DOHH2 (cell line): Measurements from ENCODE around the gene MTRR.

Experiments
- H3F3A ChIP-seq: fragments of 200-600 bp; sonication (generic), shearing (Covaris generic); 2 replicates; pipeline ENCODE4 v1.6.0; 2016; ENCODE audit warnings: antibody characterized with exemption, mild to moderate bottlenecking; ENCODE audit not compliant: control insufficient read depth, insufficient read depth
- H3K27ac ChIP-seq: fragments of 200-600 bp; sonication (generic); 2 replicates; pipeline ENCODE4 v1.5.1; 2014; ENCODE audit warnings: low read depth, mild to moderate bottlenecking, low read length, moderate library complexity
- H3K27me3 ChIP-seq: fragments of 200-600 bp; sonication (generic); 2 replicates; pipeline ENCODE4 v1.6.1; 2014; ENCODE audit warnings: mild to moderate bottlenecking, low read length, mixed read lengths; ENCODE audit not compliant: control insufficient read depth
- H3K36me3 ChIP-seq: fragments of 200-600 bp; sonication (generic); 2 replicates; pipeline ENCODE4 v1.6.1; 2014; ENCODE audit warnings: mild to moderate bottlenecking, low read length, moderate library complexity, mixed read lengths; ENCODE audit not compliant: control insufficient read depth
- H3K4me1 ChIP-seq: fragments of 200-600 bp; sonication (generic); 2 replicates; pipeline ENCODE4 v1.6.1; 2014; ENCODE audit warnings: mild to moderate bottlenecking, low read length, mixed read lengths; ENCODE audit not compliant: control insufficient read depth
- H3K4me2 ChIP-seq: fragments of 200-600 bp; sonication (generic); 2 replicates; pipeline ENCODE4 v1.6.0; 2014; ENCODE audit warnings: mild to moderate bottlenecking, low read length, moderate library complexity
- H3K4me3 ChIP-seq: fragments of 200-600 bp; sonication (generic); 2 replicates; pipeline ENCODE4 v1.5.1; 2014; ENCODE audit warnings: mild to moderate bottlenecking, low read length, mixed read lengths
- H3K79me2 ChIP-seq: fragments of 200-600 bp; sonication (generic); 2 replicates; pipeline ENCODE4 v1.6.1; 2014; ENCODE audit warnings: mild to moderate bottlenecking, low read length, mixed read lengths; ENCODE audit not compliant: control insufficient read depth
- H3K9me2 ChIP-seq: fragments of 200-600 bp; sonication (generic); replicated peaks from 2 replicates; pipeline ENCODE4 v1.6.1; 2014; ENCODE audit warnings: mild to moderate bottlenecking, low read length, mixed read lengths; ENCODE audit not compliant: control insufficient read depth
- H3K9me3 ChIP-seq: fragments of 200-600 bp; sonication (generic); 2 replicates; pipeline ENCODE4 v1.6.1; 2014; ENCODE audit warnings: antibody characterized with exemption, low read length, mixed read lengths; ENCODE audit not compliant: control insufficient read depth, insufficient read depth
- H4K20me1 ChIP-seq: fragments of 200-600 bp; sonication (generic); 2 replicates; pipeline ENCODE4 v1.6.0; 2014; ENCODE audit warnings: low read depth, mild to moderate bottlenecking, antibody characterized with exemption, low read length, moderate library complexity; ENCODE audit not compliant: control insufficient read depth, insufficient read depth
- EZH2phosphoT487 ChIP-seq: fragments of 200-600 bp; sonication (generic); IDR thresholded peaks from 2 replicates; pipeline ENCODE4 v1.6.1; 2017; ENCODE audit warnings: borderline replicate concordance, mild to moderate bottlenecking, antibody characterized with exemption, low read length, moderate library complexity, mixed read lengths
- TF ChIP-seq, protein P1 (sequence below): fragments of 200-600 bp; sonication (generic); IDR thresholded peaks from one replicate; pipeline ENCODE4 v1.5.1; 2014; ENCODE audit warnings: antibody characterized with exemption, mild to moderate bottlenecking, low read depth, low read length; ENCODE audit not compliant: poor library complexity, severe bottlenecking

Gene MTRR

DNA sequence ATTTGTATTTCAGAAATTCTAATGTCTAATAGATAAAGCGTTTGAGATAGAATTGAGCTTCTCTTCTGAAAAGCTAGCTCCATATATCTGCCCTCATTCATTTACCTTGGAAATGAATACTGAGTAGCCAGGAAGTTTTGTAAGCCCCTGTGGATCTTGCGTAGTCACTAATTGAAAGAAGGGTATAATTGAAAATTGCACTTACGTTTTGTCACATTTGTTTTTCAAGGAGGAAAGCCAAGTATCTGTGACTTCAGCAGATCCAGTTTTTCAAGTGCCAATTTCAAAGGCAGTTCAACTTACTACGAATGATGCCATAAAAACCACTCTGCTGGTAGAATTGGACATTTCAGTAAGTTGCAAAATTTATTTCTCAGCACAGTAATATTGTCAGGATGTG lies 14.0 kb downstream of the MTRR start:
- H3K9me2 ChIP-seq: no peaks in the 10 kb centered on the region
- no peak overlapping the region for H3K4me3 ChIP-seq
- no peak for TF ChIP-seq EZH2phosphoT487
- TF ChIP-seq, protein P1, sequence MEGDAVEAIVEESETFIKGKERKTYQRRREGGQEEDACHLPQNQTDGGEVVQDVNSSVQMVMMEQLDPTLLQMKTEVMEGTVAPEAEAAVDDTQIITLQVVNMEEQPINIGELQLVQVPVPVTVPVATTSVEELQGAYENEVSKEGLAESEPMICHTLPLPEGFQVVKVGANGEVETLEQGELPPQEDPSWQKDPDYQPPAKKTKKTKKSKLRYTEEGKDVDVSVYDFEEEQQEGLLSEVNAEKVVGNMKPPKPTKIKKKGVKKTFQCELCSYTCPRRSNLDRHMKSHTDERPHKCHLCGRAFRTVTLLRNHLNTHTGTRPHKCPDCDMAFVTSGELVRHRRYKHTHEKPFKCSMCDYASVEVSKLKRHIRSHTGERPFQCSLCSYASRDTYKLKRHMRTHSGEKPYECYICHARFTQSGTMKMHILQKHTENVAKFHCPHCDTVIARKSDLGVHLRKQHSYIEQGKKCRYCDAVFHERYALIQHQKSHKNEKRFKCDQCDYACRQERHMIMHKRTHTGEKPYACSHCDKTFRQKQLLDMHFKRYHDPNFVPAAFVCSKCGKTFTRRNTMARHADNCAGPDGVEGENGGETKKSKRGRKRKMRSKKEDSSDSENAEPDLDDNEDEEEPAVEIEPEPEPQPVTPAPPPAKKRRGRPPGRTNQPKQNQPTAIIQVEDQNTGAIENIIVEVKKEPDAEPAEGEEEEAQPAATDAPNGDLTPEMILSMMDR: no peak
- 0 out of 2 replicates have a peak, but pooled peaks cover 3% of the 10 kb centered on the region for H3K4me1 ChIP-seq
- H3K79me2 ChIP-seq: peaks cover 44% of the 10 kb centered on the region
- no peak overlapping the region for H3K4me2 ChIP-seq
- H3F3A ChIP-seq: peaks cover 4% of the 10 kb centered on the region; the same call in 1 of the 2 replicates
- H3K27ac ChIP-seq: no peak overlapping the region
- H3K27me3 ChIP-seq: no peaks in the 10 kb centered on the region
- H3K9me3 ChIP-seq: no peaks in the 10 kb centered on the region
- H3K36me3 ChIP-seq: peaks cover 92% of the 10 kb centered on the region
- peaks cover 3% of the 10 kb centered on the region for H4K20me1 ChIP-seq

DNA sequence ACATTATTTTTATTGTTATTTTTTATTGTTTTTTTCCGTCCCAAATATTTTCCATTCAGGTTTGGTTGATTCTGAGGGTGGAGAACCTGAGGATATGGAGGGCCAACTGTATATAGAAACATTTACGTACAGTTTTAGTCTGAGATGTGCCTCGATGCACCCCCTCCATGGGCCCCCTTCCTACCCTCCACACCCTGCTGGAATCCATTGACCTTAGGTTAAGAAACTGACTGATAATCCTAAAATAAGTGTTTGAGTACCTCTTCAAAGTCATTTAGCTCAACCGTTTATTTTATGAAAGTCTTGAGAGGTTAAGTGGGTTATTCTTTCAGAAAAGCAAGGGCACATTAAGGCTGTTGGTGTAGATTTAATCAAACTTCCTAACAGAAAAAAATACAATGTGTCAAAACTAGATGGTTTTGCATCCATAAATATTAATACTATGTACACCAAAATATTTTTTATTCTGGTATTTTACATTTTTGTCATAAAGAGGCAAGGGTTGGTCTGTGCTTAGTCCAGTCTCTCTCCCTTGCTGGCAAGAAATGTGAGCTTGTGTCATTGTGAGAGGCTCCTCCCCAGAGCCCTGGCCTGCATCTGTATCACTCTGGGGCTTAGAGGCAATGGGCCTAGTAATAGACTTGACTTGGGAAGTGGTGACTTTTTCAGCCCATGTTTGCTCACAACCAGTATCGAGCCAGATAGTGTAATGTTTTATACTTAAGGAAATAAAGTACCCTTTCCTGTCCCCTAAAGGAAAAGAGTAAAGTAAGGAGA lies 15.7 kb downstream of the MTRR start:
- H4K20me1 ChIP-seq: peaks cover 3% of the 10 kb centered on the region
- H3K4me3 ChIP-seq: no peak overlapping the region
- peaks cover 31% of the 10 kb centered on the region for H3K79me2 ChIP-seq
- TF ChIP-seq, protein P1: no peak
- TF ChIP-seq EZH2phosphoT487: no peak
- H3K9me3 ChIP-seq: no peaks in the 10 kb centered on the region
- 0 out of 2 replicates have a peak, but pooled peaks cover 3% of the 10 kb centered on the region for H3K4me1 ChIP-seq
- peaks cover 4% of the 10 kb centered on the region; the same call in 1 of the 2 replicates for H3F3A ChIP-seq
- no peak overlapping the region for H3K27ac ChIP-seq
- H3K27me3 ChIP-seq: no peaks in the 10 kb centered on the region
- H3K36me3 ChIP-seq: peaks cover 91% of the 10 kb centered on the region
- no peaks in the 10 kb centered on the region for H3K9me2 ChIP-seq
- H3K4me2 ChIP-seq: no peak overlapping the region

DNA sequence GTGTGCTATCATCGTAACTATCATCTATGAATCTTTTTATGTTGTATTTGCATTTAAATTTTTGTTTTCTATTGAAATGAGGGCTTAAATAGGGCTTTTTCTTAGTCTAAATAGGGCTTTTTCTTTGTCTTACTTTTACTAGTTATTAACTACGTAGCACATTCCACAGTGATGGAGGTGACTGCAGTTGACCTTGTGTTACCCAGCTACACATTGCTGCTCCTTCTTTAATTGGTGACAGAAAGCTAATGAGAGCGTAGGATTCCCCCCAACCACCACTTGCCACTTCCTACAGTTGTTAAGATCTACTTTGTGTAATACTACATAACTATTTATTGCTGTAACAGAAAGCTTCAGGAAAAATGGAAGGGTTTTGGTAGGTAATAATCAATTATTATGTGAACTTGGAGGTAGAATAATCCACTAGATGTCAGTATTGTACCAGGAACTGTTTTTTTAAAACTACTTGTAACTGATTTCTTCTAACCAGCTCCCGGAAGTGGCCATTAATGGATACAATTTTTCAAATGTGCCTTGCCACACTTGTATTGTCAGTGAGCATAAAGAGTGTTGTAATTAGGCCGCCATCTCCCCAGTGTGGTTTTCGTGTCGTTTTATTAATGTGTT lies 18.0 kb downstream of the MTRR start:
- no peak for TF ChIP-seq EZH2phosphoT487
- TF ChIP-seq, protein P1: peak; percentile 73
- H3K27ac ChIP-seq: no peak overlapping the region
- H4K20me1 ChIP-seq: 0 out of 2 replicates have a peak, but pooled peaks cover under 1% of the 10 kb centered on the region
- H3K36me3 ChIP-seq: peaks cover 88% of the 10 kb centered on the region
- peaks cover 4% of the 10 kb centered on the region; the same call in 1 of the 2 replicates for H3F3A ChIP-seq
- no peaks in the 10 kb centered on the region for H3K9me3 ChIP-seq
- H3K4me3 ChIP-seq: no peak overlapping the region
- no peaks in the 10 kb centered on the region for H3K9me2 ChIP-seq
- H3K4me2 ChIP-seq: no peak overlapping the region
- 0 out of 2 replicates have a peak, but pooled peaks cover 3% of the 10 kb centered on the region for H3K4me1 ChIP-seq
- H3K79me2 ChIP-seq: peaks cover 11% of the 10 kb centered on the region
- no peaks in the 10 kb centered on the region for H3K27me3 ChIP-seq
